ENCODE data around the gene MSL3. TPM values are rescaled to one million over a fixed set of nuclear protein-coding genes. Genes with fewer than 3 reads are reported as not detected.

MSL3 gene
- total and polyA plus RNA-seq, 2 of the 8 experiments (the other 6 are each of a cell fraction or from before 2014, with no cell fraction given), result 10.6 to 12.3 TPM

Other genes with a start within 250 kb of the MSL3 start
- gene ARHGAP6, start 92.3 kb upstream of the MSL3 start, total RNA-seq (2021; fragmentation: NEBNext Ultra II Directional; extraction: Animal tissue kit (Norgen Biotek cat#: 25700)), result 0.63 and 0.82 TPM in 2 replicates
- gene ARHGAP6, start 92.3 kb upstream of the MSL3 start, polyA plus RNA-seq (2011; rRNA removed), result 0.35 and 0.44 TPM in 2 replicates

Measured in H1 (cell line).